HepG2 (cell line): Measurements from ENCODE around the gene SPG7. TPM values are rescaled to one million over a fixed set of nuclear protein-coding genes. Genes with fewer than 3 reads are reported as not detected.

Experiments
- ATAC-seq: fragments of 200-7000 bp; cut with Tn5 transposase; 3 replicates; pipeline ENCODE4 v1.9.1; 2020; ENCODE audit warnings: mild to moderate bottlenecking, moderate library complexity
- BruUV-seq: library from RNA; stranded (reverse); fragments of 400-500 nt; replicated peaks from 2 replicates; lab custom pipeline; 2021; lab: Mats Ljungman, UMichigan
- CTCF ChIA-PET: fragments of 300-600 bp; formaldehyde crosslinking; extraction: SDS; loops from one replicate; lab custom pipeline; 2021; ENCODE audit warnings: low total read pairs, inconsistent platforms, low intra/inter-chr PET ratio; lab: Yijun Ruan, JAX
- POLR2A ChIA-PET: fragments of 350-600 bp; sonication (Branson Sonifier 250); formaldehyde crosslinking; loops from one replicate; lab custom pipeline; 2020; ENCODE audit warnings: antibody characterized with exemption, inconsistent platforms; lab: Yijun Ruan, JAX
- DNase-seq: peaks from one replicate; pipeline ENCODE4 v3.0.0-alpha.2; 2015; ENCODE audit warnings: low spot score
- FAIRE-seq: peaks from 3 replicates; lab custom pipeline; 2011; peaks lifted over from hg19 to GRCh38; lab: Jason Lieb, UNC
- H2AFZ ChIP-seq: one replicate; pipeline ENCODE4 v1.6.1; 2011; ENCODE audit warnings: low read length, inconsistent platforms
- H3K27ac ChIP-seq: fragments of 300-600 bp; 3 replicates; pipeline ENCODE4 v1.8.0; 2011; ENCODE audit warnings: mixed run types, mild to moderate bottlenecking, mixed read lengths, low read length, inconsistent platforms; ENCODE audit not compliant: insufficient read depth; ENCODE audit errors: extremely low read length
- H3K27me3 ChIP-seq, 2 experiments: fragments of 200-600 bp in 1 of 2; 2 replicates in 1 of 2; 3 replicates in 1 of 2; pipeline versions ENCODE4 v1.6.0 to v1.8.0; 2011; ENCODE audit warnings: low read length in 2 of 2, mild to moderate bottlenecking in 2 of 2, moderate library complexity in 2 of 2, inconsistent platforms in 1 of 2; ENCODE audit not compliant: insufficient read depth in 2 of 2, control insufficient read depth in 1 of 2
- H3K36me3 ChIP-seq, 2 experiments: fragments of 200-600 bp in 1 of 2; replicated peaks in 1 of 2; 2 replicates in 1 of 2; 3 replicates in 1 of 2; pipeline versions ENCODE4 v1.5.1 to v1.8.0; 2011; ENCODE audit warnings: low read length in 2 of 2, inconsistent platforms in 1 of 2; ENCODE audit not compliant: insufficient read depth in 2 of 2, control insufficient read depth in 1 of 2
- H3K4me1 ChIP-seq: 2 replicates; pipeline ENCODE4 v1.5.1; 2012; ENCODE audit warnings: low read length, inconsistent platforms; ENCODE audit not compliant: insufficient read depth
- H3K4me2 ChIP-seq: 2 replicates; pipeline ENCODE4 v1.6.0; 2011; ENCODE audit warnings: low read depth, low read length, inconsistent platforms
- H3K4me3 ChIP-seq, 3 experiments: fragments of 200-600 bp in 1 of 3; sonication (generic), shearing (Covaris generic) in 1 of 3; replicated peaks in 1 of 3; 2 replicates each; pipeline ENCODE4 v1.5.1; 2011 to 2016; ENCODE audit warnings: low read length in 3 of 3, inconsistent platforms in 2 of 3, low read depth in 2 of 3, mild to moderate bottlenecking in 2 of 3, control low read depth in 1 of 3, mixed read lengths in 1 of 3; ENCODE audit not compliant: insufficient read depth in 1 of 3
- H3K79me2 ChIP-seq: one replicate; pipeline ENCODE4 v1.6.1; 2011; ENCODE audit warnings: low read length, inconsistent platforms; ENCODE audit not compliant: insufficient read depth
- H3K9ac ChIP-seq: 2 replicates; pipeline ENCODE4 v1.6.0; 2011; ENCODE audit warnings: mild to moderate bottlenecking, low read depth, low read length, inconsistent platforms; ENCODE audit not compliant: insufficient read depth
- H3K9me3 ChIP-seq: 2 replicates; pipeline ENCODE4 v1.5.1; 2012; ENCODE audit warnings: mild to moderate bottlenecking, low read length
- H4K20me1 ChIP-seq: 2 replicates; pipeline ENCODE4 v1.6.0; 2011; ENCODE audit warnings: inconsistent platforms, mild to moderate bottlenecking, low read length, moderate library complexity; ENCODE audit not compliant: insufficient read depth
- AGO2 ChIP-seq: fragments of 200-400 bp; formaldehyde crosslinking; optimal IDR thresholded peaks from 2 replicates; pipeline ENCODE3; 2017; ENCODE audit warnings: mild to moderate bottlenecking, low read depth, low read length, moderate library complexity
- E2F5 ChIP-seq: sonication (generic); formaldehyde crosslinking; conservative IDR thresholded peaks from 2 replicates; pipeline ENCODE4 v1.4.0; 2020; ENCODE audit warnings: missing genetic modification reagents
- IKZF1 ChIP-seq: fragments of 450-650 bp; IDR thresholded peaks from 2 replicates; pipeline ENCODE4 v1.7.1; 2016
- SMAD9 ChIP-seq: sonication (generic); formaldehyde crosslinking; IDR thresholded peaks from 2 replicates; pipeline ENCODE4 v1.5.1; 2020; ENCODE audit warnings: mild to moderate bottlenecking, missing genetic modification reagents
- STAG1 ChIP-seq: sonication (generic); formaldehyde crosslinking; IDR thresholded peaks from 2 replicates; pipeline ENCODE4 v1.4.0; 2020; ENCODE audit warnings: missing genetic modification reagents
- TERF1 ChIP-seq: sonication (generic); formaldehyde crosslinking; IDR thresholded peaks from 2 replicates; pipeline ENCODE4 v1.8.0; 2022; ENCODE audit warnings: mild to moderate bottlenecking, missing genetic modification reagents, moderate library complexity
- TGIF2 ChIP-seq: IDR thresholded peaks from 2 replicates; pipeline ENCODE4 v1.6.1; 2016; ENCODE audit warnings: control low read depth, missing compliant biosample characterization
- THAP9 ChIP-seq: sonication (generic); formaldehyde crosslinking; IDR thresholded peaks from 2 replicates; pipeline ENCODE4; 2020; ENCODE audit warnings: missing genetic modification reagents, mild to moderate bottlenecking, borderline replicate concordance
- ZFYVE20 ChIP-seq: sonication (generic); formaldehyde crosslinking; IDR thresholded peaks from 2 replicates; pipeline ENCODE4 v1.8.0; 2023; ENCODE audit warnings: low read depth, mild to moderate bottlenecking, moderate library complexity, missing genetic modification reagents, borderline replicate concordance
- ZNF335 ChIP-seq: sonication (generic); formaldehyde crosslinking; IDR thresholded peaks from 2 replicates; pipeline ENCODE4 v1.4.0; 2020; ENCODE audit warnings: missing genetic modification reagents
- ZNF678 ChIP-seq: sonication (generic); formaldehyde crosslinking; IDR thresholded peaks from 2 replicates; pipeline ENCODE4 v1.4.0; 2020; ENCODE audit warnings: mild to moderate bottlenecking, missing genetic modification reagents
- WGBS: methylation state at CpG from one replicate; pipeline ENCODE4 v1.1.6; 2017; ENCODE audit warnings: low lambda C conversion rate; 5-methylcytosine and 5-hydroxymethylcytosine counted together
- in situ Hi-C: cut with HindIII; loops from 2 replicates; pipeline ENCODE4 v1.10.0; 2017; ENCODE audit warnings: low pct_unique_long_range_greater_than_20kb; ENCODE audit not compliant: extremely low pct_ligation_motif_present
- intact Hi-C: fragments of 100-400 bp; cut with micrococcal nuclease; formaldehyde crosslinking; loops from one replicate; pipeline ENCODE4 v1.10.0; 2022; ENCODE audit not compliant: unreplicated experiment
- polyA plus RNA-seq, 8 experiments: library from polyadenylated mRNA; depleted of rRNA in 3 of 8; stranded (reverse) in 7 of 8; unstranded in 1 of 8; fragments of >200 nt; fragmentation: Illumina TruSeq in 4 of 8; extraction: Trizol in 4 of 8; gene quantifications; 2 replicates each; pipeline versions ENCODE4 v1.2.1 to v1.2.3, GENCODE V29; 2011 to 2016; ENCODE audit warnings: low read depth in 4 of 8, missing spikeins in 1 of 8, mixed read lengths in 1 of 8; ENCODE audit not compliant: insufficient read depth in 1 of 8
- total RNA-seq, 5 experiments: library from RNA; depleted of rRNA; stranded (reverse); fragments of >200 nt; fragmentation: Illumina TruSeq; extraction: Trizol; gene quantifications; 2 replicates each; pipeline ENCODE4 v1.2.3, GENCODE V29; 2016; ENCODE audit warnings: low read depth in 1 of 5
- TF ChIP-seq, protein P1 (sequence below): sonication (generic); formaldehyde crosslinking; IDR thresholded peaks from 2 replicates; pipeline ENCODE4 v1.8.1; 2023; ENCODE audit warnings: missing genetic modification reagents, mild to moderate bottlenecking, borderline replicate concordance
- TF ChIP-seq, protein P2 (sequence below): fragments of 450-650 bp; IDR thresholded peaks from 2 replicates; pipeline ENCODE4 v1.6.1; 2017; ENCODE audit warnings: mild to moderate bottlenecking

SPG7 gene
- total and polyA plus RNA-seq, 2 of the 13 experiments (the other 11 are each of a cell fraction or from before 2014, with no cell fraction given) = 66.0 to 136 TPM

GRCh38 chr16:89565506-89566372 lies 57.5 kb downstream of the SPG7 start:
- H3K36me3 ChIP-seq = peaks cover 23 to 35% of the 10 kb centered on the region in 2 experiments
- DNase-seq = peak; percentile 57
- POLR2A ChIA-PET = interaction anchor here (0.9 to 1.8 kb wide), 5 partner anchors 11 to 140 kb away, joined by 3 to 5 read pairs (median 4); partner anchors contain the start of gene CDK10
- in situ Hi-C loops = no loop called here
- H3K27ac ChIP-seq = no peak overlapping the region
- peaks cover 57% of the 10 kb centered on the region for H4K20me1 ChIP-seq
- CTCF ChIA-PET = no interaction called here
- no TSS peak for BruUV-seq
- peak overlapping the region; percentile 97 for H3K4me2 ChIP-seq
- H3K4me1 ChIP-seq = peaks cover 57% of the 10 kb centered on the region
- H3K9ac ChIP-seq = peak overlapping the region; percentile 16; the same call in 1 of the 2 replicates
- peaks cover 4 to 21% of the 10 kb centered on the region in 2 experiments; a peak in 3 of 5 replicates for H3K27me3 ChIP-seq
- H3K79me2 ChIP-seq = peaks cover 20% of the 10 kb centered on the region
- no peak for FAIRE-seq
- H2AFZ ChIP-seq = no peak overlapping the region
- 18% methylated on average over 39 of the region's 46 CpGs for WGBS
- H3K9me3 ChIP-seq = no peaks in the 10 kb centered on the region
- H3K4me3 ChIP-seq = peak overlapping the region in 1 of 3 experiments; percentile 50; a peak in 1 of 6 replicates
- peak; percentile 18 for ATAC-seq
- intact Hi-C loops = no loop called here
- TF ChIP-seq SMAD9 (CRISPR knock-in tag) (no peak), IKZF1 (no peak), ZNF335 (no peak), E2F5 (CRISPR knock-in tag) (no peak), ZFYVE20 (CRISPR knock-in tag) (no peak), ZNF678 (CRISPR knock-in tag) (no peak), STAG1 (CRISPR knock-in tag) (peak; percentile 58), THAP9 (peak; percentile 75; the same call in 1 of the 2 replicates), TERF1 (no peak), AGO2 (peak; percentile 100), TGIF2 (CRISPR knock-in tag) (no peak)
- TF ChIP-seq, protein P1, sequence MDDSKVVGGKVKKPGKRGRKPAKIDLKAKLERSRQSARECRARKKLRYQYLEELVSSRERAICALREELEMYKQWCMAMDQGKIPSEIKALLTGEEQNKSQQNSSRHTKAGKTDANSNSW = no peak
- TF ChIP-seq, protein P2, sequence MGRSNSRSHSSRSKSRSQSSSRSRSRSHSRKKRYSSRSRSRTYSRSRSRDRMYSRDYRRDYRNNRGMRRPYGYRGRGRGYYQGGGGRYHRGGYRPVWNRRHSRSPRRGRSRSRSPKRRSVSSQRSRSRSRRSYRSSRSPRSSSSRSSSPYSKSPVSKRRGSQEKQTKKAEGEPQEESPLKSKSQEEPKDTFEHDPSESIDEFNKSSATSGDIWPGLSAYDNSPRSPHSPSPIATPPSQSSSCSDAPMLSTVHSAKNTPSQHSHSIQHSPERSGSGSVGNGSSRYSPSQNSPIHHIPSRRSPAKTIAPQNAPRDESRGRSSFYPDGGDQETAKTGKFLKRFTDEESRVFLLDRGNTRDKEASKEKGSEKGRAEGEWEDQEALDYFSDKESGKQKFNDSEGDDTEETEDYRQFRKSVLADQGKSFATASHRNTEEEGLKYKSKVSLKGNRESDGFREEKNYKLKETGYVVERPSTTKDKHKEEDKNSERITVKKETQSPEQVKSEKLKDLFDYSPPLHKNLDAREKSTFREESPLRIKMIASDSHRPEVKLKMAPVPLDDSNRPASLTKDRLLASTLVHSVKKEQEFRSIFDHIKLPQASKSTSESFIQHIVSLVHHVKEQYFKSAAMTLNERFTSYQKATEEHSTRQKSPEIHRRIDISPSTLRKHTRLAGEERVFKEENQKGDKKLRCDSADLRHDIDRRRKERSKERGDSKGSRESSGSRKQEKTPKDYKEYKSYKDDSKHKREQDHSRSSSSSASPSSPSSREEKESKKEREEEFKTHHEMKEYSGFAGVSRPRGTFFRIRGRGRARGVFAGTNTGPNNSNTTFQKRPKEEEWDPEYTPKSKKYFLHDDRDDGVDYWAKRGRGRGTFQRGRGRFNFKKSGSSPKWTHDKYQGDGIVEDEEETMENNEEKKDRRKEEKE = no peak
